Right cardiac atrium (tissue), 5 donors: Measurements from ENCODE around the gene SH3BGRL. TPM values are rescaled to one million over a fixed set of nuclear protein-coding genes. Genes with fewer than 3 reads are reported as not detected.
"Not testable (repeated sequence)": the region's sequence is repeated elsewhere in the genome, so short reads cannot be mapped to it uniquely, and the experiment has no call there.

Experiments used
- ATAC-seq, 2 donors: fragments of 200-7000 bp; cut with Tn5 transposase; one replicate each; pipeline versions ENCODE4 v1.8.0 to v1.9.1; 2020; ENCODE audit warnings: moderate library complexity in 2 of 2, mild to moderate bottlenecking in 1 of 2
- DNase-seq, 3 donors: peaks; one replicate each; pipeline ENCODE4 v3.0.0-alpha.2; 2020
- H3K27ac ChIP-seq: one replicate; pipeline ENCODE4 v1.5.1; 2013; ENCODE audit warnings: mild to moderate bottlenecking, low read length, control low read depth, moderate library complexity
- H3K27me3 ChIP-seq: one replicate; pipeline ENCODE4 v1.6.1; 2013; ENCODE audit not compliant: control insufficient read depth, insufficient read depth
- H3K4me1 ChIP-seq: one replicate; pipeline ENCODE4 v1.6.1; 2013; ENCODE audit warnings: low read length; ENCODE audit not compliant: control insufficient read depth, insufficient read depth
- H3K4me3 ChIP-seq: one replicate; pipeline ENCODE4 v1.5.1; 2013; ENCODE audit warnings: low read length, control low read depth
- H3K9me3 ChIP-seq: one replicate; pipeline ENCODE4 v1.6.1; 2013; ENCODE audit warnings: low read length; ENCODE audit not compliant: control insufficient read depth
- WGBS: extraction: QIAGEN DNeasy Blood & Tissue Kit; methylation state at CpG from one replicate; pipeline ENCODE4 v1.1.7; 2013; 5-methylcytosine and 5-hydroxymethylcytosine counted together
- intact Hi-C, 4 donors: fragments of 100-400 bp; cut with DNase I; formaldehyde crosslinking; loops; one replicate each; pipeline versions ENCODE4 v1.11.0 to v1.14.0; 2022 to 2023
- polyA plus RNA-seq: library from polyadenylated mRNA; stranded (reverse); fragments of 200-250 nt; gene quantifications from one replicate; pipeline ENCODE4 v1.2.3, GENCODE V29; 2013
- total RNA-seq, 4 donors: library from RNA; stranded (reverse); fragmentation: NEBNext Ultra II Directional; extraction: Animal tissue kit (Norgen Biotek cat#: 25700); gene quantifications; one replicate each; pipeline ENCODE4 v1.2.1, GENCODE V29; 2021
- donor health status: healthy with polysubstance abuse.
- donor health status: DM: no; HTN: yes; CAD: no.
- donor health status: DM: no; HTN: no; CAD: no.
- donor health status: DM: no; HTN: yes; CAD: no; lungs with severe emphysema.
- donor health status: DM: yes; HTN: yes; CAD: no.

The SH3BGRL gene
- total and polyA plus RNA-seq, 5 donors, result 57.7 to 76.7 (median 65.6) TPM

GRCh38 chrX:81304563-81304962 lies 102.7 kb downstream of the SH3BGRL start:
- Histone ChIP-seq H3K4me1 (no peaks in the 10 kb centered on the region), H3K27me3 (no peaks in the 10 kb centered on the region), H3K9me3 (no peaks in the 10 kb centered on the region), H3K4me3 (no peak overlapping the region), H3K27ac (no peak overlapping the region)
- intact Hi-C loops, result no loop called here
- DNase-seq (no peak), ATAC-seq (no peak)

DNA sequence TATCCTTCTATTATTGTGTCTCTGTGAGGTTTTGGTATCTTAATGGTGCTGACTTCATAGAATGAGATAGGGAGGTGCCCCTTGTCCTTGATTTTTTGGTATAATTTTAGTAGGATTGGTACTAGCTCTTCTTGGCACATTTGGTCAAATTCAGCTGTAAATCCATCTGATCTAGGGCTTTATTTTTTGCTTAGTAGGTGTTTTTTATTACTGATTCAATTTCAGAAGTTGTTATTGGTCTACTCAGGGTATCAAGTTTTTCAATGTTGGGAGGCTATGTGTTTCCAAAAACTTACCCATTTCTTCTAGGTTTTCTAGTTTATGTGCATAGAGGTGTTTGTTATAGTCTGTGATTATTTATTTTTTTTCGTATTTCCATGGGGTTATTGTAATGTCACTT lies 103.3 kb downstream of the SH3BGRL start:
- no peak for DNase-seq
- no peak for ATAC-seq
- no peaks in the 10 kb centered on the region for H3K9me3 ChIP-seq
- no peaks in the 10 kb centered on the region for H3K27me3 ChIP-seq
- intact Hi-C loops, result no loop called here
- H3K4me1 ChIP-seq, result no peaks in the 10 kb centered on the region
- H3K4me3 ChIP-seq, result no peak overlapping the region
- WGBS, result 90% methylated on average over 1 of the region's 1 CpG
- no peak overlapping the region for H3K27ac ChIP-seq

DNA sequence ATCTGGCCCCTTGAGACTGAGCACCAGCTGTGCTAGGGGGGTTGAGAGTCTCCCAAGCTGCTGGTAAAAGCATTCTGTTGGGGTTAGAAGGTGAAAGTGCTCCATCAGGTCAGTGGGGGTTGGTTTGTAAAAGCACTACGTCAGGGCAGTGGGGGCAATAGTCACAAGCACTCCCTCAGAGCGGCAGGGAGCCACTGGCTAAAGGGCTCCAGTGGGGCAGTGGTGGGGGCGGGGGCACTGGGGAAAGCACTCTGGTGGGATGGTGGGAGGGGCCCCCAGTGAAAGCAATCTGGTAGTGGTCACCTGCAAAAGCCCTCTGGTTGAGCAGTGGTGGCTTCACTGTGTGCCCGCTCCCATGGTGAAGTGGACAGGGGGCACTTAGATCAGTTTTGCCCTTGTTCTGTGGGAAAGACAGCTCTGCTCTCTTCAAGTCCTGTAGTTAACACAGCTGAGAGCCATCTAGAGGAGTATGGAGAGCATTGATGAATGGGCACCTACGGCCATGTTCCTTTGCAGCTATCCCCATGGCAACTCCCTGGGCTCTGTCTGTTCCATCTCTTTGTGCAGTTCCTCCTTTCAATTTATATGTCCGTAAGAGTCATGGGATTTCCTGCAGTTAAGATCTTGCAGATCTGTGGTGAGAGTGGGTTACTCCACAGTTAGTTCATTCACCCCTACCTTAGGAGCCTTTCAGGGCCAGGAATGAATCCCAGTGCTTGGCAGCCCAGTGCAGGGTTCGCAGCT lies 106.4 kb downstream of the SH3BGRL start:
- Histone ChIP-seq H3K4me3 (no peak overlapping the region), H3K27me3 (no peaks in the 10 kb centered on the region), H3K27ac (no peak overlapping the region), H3K9me3 (no peaks in the 10 kb centered on the region), H3K4me1 (no peaks in the 10 kb centered on the region)
- 88% methylated on average over 7 of the region's 7 CpGs for WGBS
- intact Hi-C loops, result no loop called here
- DNase-seq, result peak in 1 of 3 donors; percentile 13
- no peak for ATAC-seq

DNA sequence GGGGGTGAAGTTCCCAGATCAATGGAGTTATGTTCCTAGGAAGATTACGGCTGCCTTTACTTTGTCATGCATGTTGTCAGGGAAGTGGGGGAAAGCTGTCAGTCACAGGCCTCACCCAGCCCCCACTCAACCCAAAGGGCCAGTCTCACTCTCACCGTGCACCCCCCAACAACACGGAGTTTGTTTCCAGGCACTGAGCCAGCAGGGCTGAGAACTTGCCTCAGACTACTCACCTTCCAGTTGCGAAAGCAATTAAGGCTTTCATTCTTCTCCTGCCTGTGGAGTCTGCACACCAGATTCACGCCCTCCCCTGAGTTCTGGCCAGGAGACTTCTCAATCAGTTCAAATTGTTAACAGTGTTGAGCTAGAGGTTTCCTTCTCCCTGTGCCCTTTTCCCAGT lies 114.3 kb downstream of the SH3BGRL start:
- H3K27ac ChIP-seq, result no peak overlapping the region
- H3K9me3 ChIP-seq, result no peaks in the 10 kb centered on the region
- ATAC-seq, result no peak
- intact Hi-C loops, result no loop called here
- H3K4me1 ChIP-seq, result no peaks in the 10 kb centered on the region
- 88% methylated on average over 5 of the region's 5 CpGs for WGBS
- no peaks in the 10 kb centered on the region for H3K27me3 ChIP-seq
- H3K4me3 ChIP-seq, result no peak overlapping the region
- DNase-seq, result no peak

DNA sequence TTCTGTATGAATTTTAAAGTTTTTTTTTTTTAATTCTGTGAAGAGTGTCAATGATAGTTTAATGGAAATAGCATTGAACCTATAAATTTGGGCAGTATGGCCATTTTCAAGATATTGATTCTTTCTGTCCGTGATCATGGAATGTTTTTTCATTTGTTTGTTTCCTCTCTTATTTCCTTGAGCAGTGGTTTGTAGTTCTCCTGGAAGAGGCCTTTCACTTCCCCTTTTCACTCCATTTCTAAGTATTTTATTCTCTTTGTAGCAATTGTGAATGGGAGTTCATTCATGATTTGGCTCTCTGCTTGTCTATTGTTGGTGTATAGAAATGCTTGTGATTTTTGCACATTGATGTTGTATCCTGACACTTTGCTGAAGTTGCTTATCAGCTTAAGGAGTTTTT lies 129.8 kb downstream of the SH3BGRL start:
- H3K27me3 ChIP-seq, H3K4me1 ChIP-seq, H3K4me3 ChIP-seq, H3K9me3 ChIP-seq, ATAC-seq, H3K27ac ChIP-seq, DNase-seq, intact Hi-C loops: not testable (repeated sequence)
- 74% methylated on average over 1 of the region's 1 CpG for WGBS

DNA sequence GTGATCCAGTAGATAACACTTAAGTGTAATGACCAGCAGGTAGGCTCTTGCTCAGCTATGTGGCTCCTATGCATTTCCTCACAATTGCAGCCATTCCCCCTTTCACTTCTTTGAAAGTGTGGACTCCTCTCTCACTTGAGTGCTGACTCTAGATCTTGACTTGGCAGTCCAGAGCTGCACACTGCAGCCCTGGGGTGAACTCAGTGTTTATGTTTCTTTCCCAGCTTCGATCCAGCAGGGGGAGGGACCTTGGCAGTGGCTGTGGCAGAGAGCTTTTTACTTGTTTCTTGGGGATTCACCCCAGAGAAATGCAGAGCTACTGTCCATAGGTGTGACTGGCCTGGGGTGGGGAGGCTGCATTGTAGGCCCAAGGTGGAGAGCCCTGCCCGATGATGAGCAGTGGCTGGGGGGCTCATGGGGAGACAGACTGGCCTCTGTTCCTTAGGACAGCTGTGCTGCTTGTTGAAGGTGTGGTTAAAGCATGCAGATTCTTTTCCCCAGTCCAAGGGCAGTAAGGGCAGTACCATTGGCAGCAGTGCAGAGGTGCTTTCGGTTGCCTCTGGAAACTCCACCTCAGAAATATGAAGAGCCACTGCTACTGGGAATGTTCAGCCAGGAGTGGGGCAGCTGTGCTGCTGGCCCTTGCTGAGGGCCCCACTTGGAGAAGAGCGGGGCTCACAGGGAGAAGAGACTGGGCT lies 134.7 kb downstream of the SH3BGRL start:
- Histone ChIP-seq H3K4me1 (no peaks in the 10 kb centered on the region), H3K27me3 (no peaks in the 10 kb centered on the region), H3K9me3 (no peaks in the 10 kb centered on the region), H3K27ac (no peak overlapping the region), H3K4me3 (no peak overlapping the region)
- 62% methylated on average over 4 of the region's 4 CpGs for WGBS
- DNase-seq, result peak in 1 of 3 donors; percentile 39
- intact Hi-C loops, result no loop called here
- no peak for ATAC-seq

- DNase-seq (no peak), ATAC-seq (no peak)
- H3K27me3 ChIP-seq, result no peaks in the 10 kb centered on the region
- 84% methylated on average over 3 of the region's 3 CpGs for WGBS
- no peaks in the 10 kb centered on the region for H3K4me1 ChIP-seq
- no peaks in the 10 kb centered on the region for H3K9me3 ChIP-seq
- H3K27ac ChIP-seq, result no peak overlapping the region
- H3K4me3 ChIP-seq, result no peak overlapping the region
- intact Hi-C loops, result no loop called here
Observed at GRCh38 chrX:81337805-81338204, 135.9 kb downstream of the SH3BGRL start.

DNA sequence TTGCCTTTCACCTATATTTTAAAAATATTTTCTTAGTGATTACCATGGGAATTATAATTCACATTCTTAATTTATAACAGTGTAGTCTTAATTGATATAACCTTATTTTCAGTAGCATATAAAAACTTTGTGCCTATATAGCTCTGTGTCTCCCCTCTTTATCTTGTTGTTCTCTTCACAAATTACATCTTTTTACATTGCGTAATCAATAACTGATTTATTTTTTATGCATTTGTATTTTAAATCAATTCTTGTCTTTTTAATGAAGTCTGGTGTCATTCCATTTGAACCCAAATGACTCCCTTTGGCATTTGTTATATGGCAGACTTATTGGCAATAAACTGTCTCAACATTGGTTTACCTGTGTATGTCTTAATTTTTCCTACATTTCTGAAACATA lies 137.0 kb downstream of the SH3BGRL start:
- intact Hi-C loops, result no loop called here
- ATAC-seq (no peak), DNase-seq (no peak)
- no peaks in the 10 kb centered on the region for H3K9me3 ChIP-seq
- no peaks in the 10 kb centered on the region for H3K27me3 ChIP-seq
- no peak overlapping the region for H3K27ac ChIP-seq
- H3K4me1 ChIP-seq, result no peaks in the 10 kb centered on the region
- 100% methylated on average over 1 of the region's 1 CpG for WGBS
- no peak overlapping the region for H3K4me3 ChIP-seq

GRCh38 chrX:81345296-81345695 lies 143.4 kb downstream of the SH3BGRL start:
- H3K9me3 ChIP-seq, intact Hi-C loops, H3K27me3 ChIP-seq, DNase-seq, H3K27ac ChIP-seq, ATAC-seq, H3K4me1 ChIP-seq, H3K4me3 ChIP-seq: not testable (repeated sequence)
- 97% methylated on average over 14 of the region's 14 CpGs for WGBS
